ENCODE results near the gene KCNT2. TPM values are rescaled to one million over a fixed set of nuclear protein-coding genes. Genes with fewer than 3 reads are reported as not detected.

KCNT2 gene
- total and polyA plus RNA-seq, 2 of the 8 experiments (the other 6 are each of a cell fraction or from before 2014, with no cell fraction given): 2.3 to 10.2 TPM

GRCh38 chr1:196437671-196438070 lies 170.6 kb downstream of the KCNT2 start (continued):
- TF ChIP-seq ASH2L (IDR thresholded peaks at IDR 0.05; ENCODE audit: low read length) (no peak), HDAC6 (IDR thresholded peaks at IDR 0.05; ENCODE audit: low read depth, low read length) (no peak), YY1 (IDR thresholded peaks at IDR 0.05; ENCODE audit: low read depth, low read length) (no peak), CHD7 (IDR thresholded peaks at IDR 0.05; ENCODE audit: insufficient replicate concordance, low read length) (no peak)

Measured in H1 (cell line).